Astrocyte (in vitro differentiated cells and primary cell): ENCODE measurements around the gene PDPK1.

ENCODE experiments used
- CTCF ChIP-seq: IDR thresholded peaks from 2 replicates; pipeline ENCODE4 v1.5.1; 2011; ENCODE audit warnings: low read depth, mild to moderate bottlenecking, inconsistent platforms, low read length, moderate library complexity; ENCODE audit not compliant: insufficient read depth
- EZH2 ChIP-seq: IDR thresholded peaks from 2 replicates; pipeline ENCODE4 v1.6.1; 2012; ENCODE audit warnings: mild to moderate bottlenecking, low read length, inconsistent platforms; ENCODE audit not compliant: insufficient read depth

- TF ChIP-seq CTCF: peak; percentile 80
- TF ChIP-seq EZH2: no peak
These were observed 36.7 kb upstream of the PDPK1 start for GRCh38 chr16:2500918-2501750.
